GM12878 (cell line): ENCODE data around the gene BIRC7.

Experiments used
- CEBPB ChIP-seq, 2 experiments: fragments of 150-350 bp in 1 of 2; IDR thresholded peaks; 2 replicates each; pipeline ENCODE4 v1.6.1; 2012 to 2014; ENCODE audit warnings: low read depth in 2 of 2, low read length in 2 of 2, borderline replicate concordance in 1 of 2, inconsistent platforms in 1 of 2
- ESRRA ChIP-seq: IDR thresholded peaks from 2 replicates; pipeline ENCODE4 v1.6.1; 2012; ENCODE audit warnings: mild to moderate bottlenecking, low read length, improper control_type of control experiment
- EZH2 ChIP-seq: IDR thresholded peaks from 2 replicates; pipeline ENCODE4 v1.6.1; 2012; ENCODE audit warnings: low read depth, mild to moderate bottlenecking, control low read depth, inconsistent platforms, low read length, borderline replicate concordance; ENCODE audit not compliant: control insufficient read depth
- FOXM1 ChIP-seq: IDR thresholded peaks from 2 replicates; pipeline ENCODE4 v1.6.1; 2012; ENCODE audit warnings: low read depth, mild to moderate bottlenecking, inconsistent platforms, low read length, moderate library complexity
- GABPA ChIP-seq: IDR thresholded peaks from 2 replicates; pipeline ENCODE4 v1.6.1; 2014; ENCODE audit warnings: antibody characterized with exemption, low read depth, mild to moderate bottlenecking, inconsistent platforms
- KDM1A ChIP-seq: fragments of 200-600 bp; sonication (generic); IDR thresholded peaks from 2 replicates; pipeline ENCODE4 v1.6.1; 2016; ENCODE audit warnings: borderline replicate concordance
- NRF1 ChIP-seq: conservative IDR thresholded peaks from 2 replicates; pipeline ENCODE4 v1.6.1; 2011; ENCODE audit warnings: mild to moderate bottlenecking, low read depth, low read length, improper control_type of control experiment
- POLR2A ChIP-seq: IDR thresholded peaks from 2 replicates; pipeline ENCODE4 v1.6.1; 2011; ENCODE audit warnings: low read depth, mild to moderate bottlenecking, low read length
- RAD21 ChIP-seq: IDR thresholded peaks from 2 replicates; pipeline ENCODE4 v1.6.1; 2011; ENCODE audit warnings: mild to moderate bottlenecking, low read depth, low read length, moderate library complexity; ENCODE audit not compliant: insufficient read depth
- ZSCAN29 ChIP-seq: fragments of 450-650 bp; IDR thresholded peaks from 2 replicates; pipeline ENCODE4 v1.6.1; 2017; ENCODE audit warnings: mild to moderate bottlenecking, moderate library complexity
- TF ChIP-seq, protein P1 (sequence below): fragments of 450-650 bp; IDR thresholded peaks from 2 replicates; pipeline ENCODE4 v1.6.1; 2014; ENCODE audit warnings: mild to moderate bottlenecking
- TF ChIP-seq, protein P2 (sequence below): fragments of 450-650 bp; IDR thresholded peaks from 2 replicates; pipeline ENCODE4 v1.6.1; 2018; ENCODE audit warnings: borderline replicate concordance, mild to moderate bottlenecking; ENCODE audit not compliant: partially characterized antibody
- TF ChIP-seq, protein P3 (sequence below), 3 experiments: IDR thresholded peaks in 2 of 3; conservative IDR thresholded peaks in 1 of 3; 2 replicates each; pipeline ENCODE4 v1.5.1; 2011; ENCODE audit warnings: low read depth in 3 of 3, low read length in 3 of 3, mild to moderate bottlenecking in 3 of 3, control low read depth in 2 of 3, moderate library complexity in 2 of 3, inconsistent platforms in 1 of 3, mixed read lengths in 1 of 3; ENCODE audit not compliant: control insufficient read depth in 2 of 3, insufficient read depth in 1 of 3; ENCODE audit errors: extremely low read depth in 1 of 3

DNA sequence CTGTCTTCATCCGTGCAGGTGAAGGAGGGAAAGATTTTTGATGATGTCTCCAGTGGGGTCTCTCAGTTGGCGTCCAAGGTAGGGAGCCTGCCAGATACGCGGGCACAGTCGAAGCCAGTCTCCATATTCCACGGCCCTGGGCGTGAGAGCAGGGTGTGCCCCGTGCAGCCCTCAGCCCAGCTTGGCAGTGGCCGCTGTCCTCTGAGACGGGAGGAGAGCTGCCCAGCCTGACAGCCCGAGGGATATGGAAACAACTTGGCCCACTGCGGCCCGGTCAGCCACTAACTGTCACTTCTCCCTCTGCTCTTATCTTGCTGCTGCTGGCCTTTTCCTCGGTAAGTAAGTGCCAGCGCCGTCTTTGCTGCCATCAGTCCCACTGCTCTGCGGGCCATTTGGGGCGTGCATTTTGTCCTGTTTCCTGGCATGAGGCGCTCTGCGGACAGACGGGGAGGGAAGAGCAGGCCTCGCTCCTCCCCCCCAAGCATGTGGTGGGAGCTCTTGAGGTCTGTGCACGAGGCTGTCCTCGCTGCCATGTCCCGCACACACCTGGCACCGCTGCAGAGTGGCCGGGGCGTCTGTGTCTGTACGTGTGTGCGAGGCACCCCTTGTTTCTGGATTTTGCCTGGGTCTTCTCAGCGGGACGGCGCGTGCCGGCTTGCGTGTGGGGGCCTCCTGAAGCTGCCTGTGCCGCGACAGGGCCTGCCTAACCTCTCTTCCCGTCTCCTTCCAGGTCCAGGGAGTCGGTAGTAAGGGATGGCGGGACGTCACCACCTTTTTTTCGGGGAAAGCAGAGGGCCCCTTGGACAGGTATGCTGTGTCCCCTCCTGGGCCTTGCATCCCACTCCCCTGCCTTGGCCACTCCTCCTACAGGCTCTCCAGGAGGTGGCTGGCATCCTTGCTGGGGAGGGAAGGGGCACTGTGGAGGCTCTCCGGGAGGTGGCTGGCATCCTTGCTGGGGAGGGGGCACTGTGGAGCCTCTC lies 50.2 kb downstream of the BIRC7 start:
- no peak for TF ChIP-seq RAD21
- TF ChIP-seq FOXM1, result no peak
- TF ChIP-seq NRF1, result no peak
- no peak for TF ChIP-seq GABPA
- TF ChIP-seq, protein P1, sequence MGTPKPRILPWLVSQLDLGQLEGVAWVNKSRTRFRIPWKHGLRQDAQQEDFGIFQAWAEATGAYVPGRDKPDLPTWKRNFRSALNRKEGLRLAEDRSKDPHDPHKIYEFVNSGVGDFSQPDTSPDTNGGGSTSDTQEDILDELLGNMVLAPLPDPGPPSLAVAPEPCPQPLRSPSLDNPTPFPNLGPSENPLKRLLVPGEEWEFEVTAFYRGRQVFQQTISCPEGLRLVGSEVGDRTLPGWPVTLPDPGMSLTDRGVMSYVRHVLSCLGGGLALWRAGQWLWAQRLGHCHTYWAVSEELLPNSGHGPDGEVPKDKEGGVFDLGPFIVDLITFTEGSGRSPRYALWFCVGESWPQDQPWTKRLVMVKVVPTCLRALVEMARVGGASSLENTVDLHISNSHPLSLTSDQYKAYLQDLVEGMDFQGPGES, result no peak
- TF ChIP-seq EZH2, result no peak
- TF ChIP-seq, protein P2, sequence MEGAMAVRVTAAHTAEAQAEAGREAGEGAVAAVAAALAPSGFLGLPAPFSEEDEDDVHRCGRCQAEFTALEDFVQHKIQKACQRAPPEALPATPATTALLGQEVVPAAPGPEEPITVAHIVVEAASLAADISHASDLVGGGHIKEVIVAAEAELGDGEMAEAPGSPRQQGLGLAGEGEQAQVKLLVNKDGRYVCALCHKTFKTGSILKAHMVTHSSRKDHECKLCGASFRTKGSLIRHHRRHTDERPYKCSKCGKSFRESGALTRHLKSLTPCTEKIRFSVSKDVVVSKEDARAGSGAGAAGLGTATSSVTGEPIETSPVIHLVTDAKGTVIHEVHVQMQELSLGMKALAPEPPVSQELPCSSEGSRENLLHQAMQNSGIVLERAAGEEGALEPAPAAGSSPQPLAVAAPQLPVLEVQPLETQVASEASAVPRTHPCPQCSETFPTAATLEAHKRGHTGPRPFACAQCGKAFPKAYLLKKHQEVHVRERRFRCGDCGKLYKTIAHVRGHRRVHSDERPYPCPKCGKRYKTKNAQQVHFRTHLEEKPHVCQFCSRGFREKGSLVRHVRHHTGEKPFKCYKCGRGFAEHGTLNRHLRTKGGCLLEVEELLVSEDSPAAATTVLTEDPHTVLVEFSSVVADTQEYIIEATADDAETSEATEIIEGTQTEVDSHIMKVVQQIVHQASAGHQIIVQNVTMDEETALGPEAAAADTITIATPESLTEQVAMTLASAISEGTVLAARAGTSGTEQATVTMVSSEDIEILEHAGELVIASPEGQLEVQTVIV, result no peak
- no peak for TF ChIP-seq ZSCAN29
- peak; percentile 31; the same call in 1 of the 2 replicates for TF ChIP-seq POLR2A
- no peak for TF ChIP-seq KDM1A
- TF ChIP-seq ESRRA, result no peak
- no peak for TF ChIP-seq CEBPB (IDR thresholded peaks at IDR 0.05; ENCODE audit: borderline replicate concordance in 1 of 2, low read depth in 2 of 2, low read length in 2 of 2)
- TF ChIP-seq, protein P3, sequence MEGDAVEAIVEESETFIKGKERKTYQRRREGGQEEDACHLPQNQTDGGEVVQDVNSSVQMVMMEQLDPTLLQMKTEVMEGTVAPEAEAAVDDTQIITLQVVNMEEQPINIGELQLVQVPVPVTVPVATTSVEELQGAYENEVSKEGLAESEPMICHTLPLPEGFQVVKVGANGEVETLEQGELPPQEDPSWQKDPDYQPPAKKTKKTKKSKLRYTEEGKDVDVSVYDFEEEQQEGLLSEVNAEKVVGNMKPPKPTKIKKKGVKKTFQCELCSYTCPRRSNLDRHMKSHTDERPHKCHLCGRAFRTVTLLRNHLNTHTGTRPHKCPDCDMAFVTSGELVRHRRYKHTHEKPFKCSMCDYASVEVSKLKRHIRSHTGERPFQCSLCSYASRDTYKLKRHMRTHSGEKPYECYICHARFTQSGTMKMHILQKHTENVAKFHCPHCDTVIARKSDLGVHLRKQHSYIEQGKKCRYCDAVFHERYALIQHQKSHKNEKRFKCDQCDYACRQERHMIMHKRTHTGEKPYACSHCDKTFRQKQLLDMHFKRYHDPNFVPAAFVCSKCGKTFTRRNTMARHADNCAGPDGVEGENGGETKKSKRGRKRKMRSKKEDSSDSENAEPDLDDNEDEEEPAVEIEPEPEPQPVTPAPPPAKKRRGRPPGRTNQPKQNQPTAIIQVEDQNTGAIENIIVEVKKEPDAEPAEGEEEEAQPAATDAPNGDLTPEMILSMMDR (IDR thresholded peaks at IDR 0.05 in 2 of 3, conservative IDR thresholded peaks at IDR 0.05 in 1 of 3; ENCODE audit: control insufficient read depth in 2 of 3, extremely low read depth in 1 of 3, insufficient read depth in 1 of 3, low read depth in 3 of 3, low read length in 3 of 3), result no peak
